NCI-H2196 (cell line): ENCODE measurements around the gene SCN5A.
"Not testable (repeated sequence)": the region's sequence is repeated elsewhere in the genome, so short reads cannot be mapped to it uniquely, and the experiment has no call there.

Source experiments
- DNase-seq: peaks from one replicate; lab custom pipeline; 2025; ENCODE audit not compliant: unreplicated experiment; lab: John Stamatoyannopoulos, UW

SCN5A gene

GRCh38 chr3:38579551-38580449 lies 69.7 kb downstream of the SCN5A start:
- no peak for DNase-seq

- DNase-seq: peak; percentile 65
These were observed 70.3 kb downstream of the SCN5A start for GRCh38 chr3:38579141-38579540.

GRCh38 chr3:38578551-38578950 lies 70.9 kb downstream of the SCN5A start:
- no peak for DNase-seq

GRCh38 chr3:38578081-38578475 lies 71.4 kb downstream of the SCN5A start:
- no peak for DNase-seq

- no peak for DNase-seq
These were observed 72.0 kb downstream of the SCN5A start for GRCh38 chr3:38577371-38578080.

GRCh38 chr3:38576526-38577370 lies 72.7 kb downstream of the SCN5A start:
- no peak for DNase-seq

- DNase-seq: no peak
These were observed 73.4 kb downstream of the SCN5A start for GRCh38 chr3:38576131-38576525.

GRCh38 chr3:38575279-38575843 lies 74.1 kb downstream of the SCN5A start:
- no peak for DNase-seq

- DNase-seq: no peak
These were observed 74.8 kb downstream of the SCN5A start for GRCh38 chr3:38574411-38575278.

- no peak for DNase-seq
These were observed 75.9 kb downstream of the SCN5A start for GRCh38 chr3:38573556-38573955.

- no peak for DNase-seq
These were observed 76.4 kb downstream of the SCN5A start for GRCh38 chr3:38573111-38573510.

- DNase-seq: no peak
These were observed 82.0 kb downstream of the SCN5A start for GRCh38 chr3:38567498-38567897.

- not testable (repeated sequence) for DNase-seq
These were observed 82.7 kb downstream of the SCN5A start for GRCh38 chr3:38566794-38567193.

- no peak for DNase-seq
These were observed 83.3 kb downstream of the SCN5A start for GRCh38 chr3:38566215-38566528.

- DNase-seq: no peak
These were observed 83.9 kb downstream of the SCN5A start for GRCh38 chr3:38565339-38566214.

- DNase-seq: no peak
These were observed 84.7 kb downstream of the SCN5A start for GRCh38 chr3:38564631-38565338.

- no peak for DNase-seq
These were observed 85.6 kb downstream of the SCN5A start for GRCh38 chr3:38563886-38564270.

- no peak for DNase-seq
These were observed 86.2 kb downstream of the SCN5A start for GRCh38 chr3:38563070-38563885.
